ENCODE data around the gene RHBDL2. TPM values are rescaled to one million over a fixed set of nuclear protein-coding genes. Genes with fewer than 3 reads are reported as not detected.

RHBDL2 gene
- total and polyA plus RNA-seq, 10 of the 15 experiments (the other 5 are each of a cell fraction or from before 2014, with no cell fraction given) = 0.05 TPM; not detected in 9

DNA sequence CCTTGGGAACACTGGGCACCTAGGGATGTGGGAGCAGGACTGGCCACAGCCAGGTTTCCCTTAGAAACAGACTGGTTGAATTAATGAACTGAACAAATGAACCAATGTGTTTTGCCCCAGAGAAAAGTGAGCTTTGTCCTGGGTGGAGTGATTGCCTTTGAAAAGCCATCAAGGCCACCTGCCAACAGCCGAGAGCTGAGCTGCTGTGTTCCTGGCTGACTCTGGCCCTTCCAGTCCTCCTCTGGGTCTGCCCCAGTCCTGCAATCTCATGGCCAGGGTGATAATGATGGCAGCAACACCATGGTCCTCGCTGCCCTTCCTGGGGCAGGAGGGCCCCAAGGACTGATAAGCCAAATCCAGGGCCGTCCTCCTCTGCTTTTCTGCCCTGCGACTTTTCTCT is 42.1 kb downstream of the RHBDL2 start (continued):
- TF ChIP-seq, protein P1, sequence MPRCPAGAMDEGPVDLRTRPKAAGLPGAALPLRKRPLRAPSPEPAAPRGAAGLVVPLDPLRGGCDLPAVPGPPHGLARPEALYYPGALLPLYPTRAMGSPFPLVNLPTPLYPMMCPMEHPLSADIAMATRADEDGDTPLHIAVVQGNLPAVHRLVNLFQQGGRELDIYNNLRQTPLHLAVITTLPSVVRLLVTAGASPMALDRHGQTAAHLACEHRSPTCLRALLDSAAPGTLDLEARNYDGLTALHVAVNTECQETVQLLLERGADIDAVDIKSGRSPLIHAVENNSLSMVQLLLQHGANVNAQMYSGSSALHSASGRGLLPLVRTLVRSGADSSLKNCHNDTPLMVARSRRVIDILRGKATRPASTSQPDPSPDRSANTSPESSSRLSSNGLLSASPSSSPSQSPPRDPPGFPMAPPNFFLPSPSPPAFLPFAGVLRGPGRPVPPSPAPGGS (IDR thresholded peaks at IDR 0.05; ENCODE audit: borderline replicate concordance, insufficient read depth, low read depth, low read length, poor library complexity, severe bottlenecking) = no peak
- no peak for TF ChIP-seq ZZZ3 (IDR thresholded peaks at IDR 0.05; ENCODE audit: control insufficient read depth, insufficient read length, low read depth)
- no peak for TF ChIP-seq CBX3 (IDR thresholded peaks at IDR 0.05; ENCODE audit: borderline replicate concordance, low read depth)
- TF ChIP-seq FOXM1 (IDR thresholded peaks at IDR 0.05; ENCODE audit: low read depth, low read length) = no peak
- TF ChIP-seq, protein P2, sequence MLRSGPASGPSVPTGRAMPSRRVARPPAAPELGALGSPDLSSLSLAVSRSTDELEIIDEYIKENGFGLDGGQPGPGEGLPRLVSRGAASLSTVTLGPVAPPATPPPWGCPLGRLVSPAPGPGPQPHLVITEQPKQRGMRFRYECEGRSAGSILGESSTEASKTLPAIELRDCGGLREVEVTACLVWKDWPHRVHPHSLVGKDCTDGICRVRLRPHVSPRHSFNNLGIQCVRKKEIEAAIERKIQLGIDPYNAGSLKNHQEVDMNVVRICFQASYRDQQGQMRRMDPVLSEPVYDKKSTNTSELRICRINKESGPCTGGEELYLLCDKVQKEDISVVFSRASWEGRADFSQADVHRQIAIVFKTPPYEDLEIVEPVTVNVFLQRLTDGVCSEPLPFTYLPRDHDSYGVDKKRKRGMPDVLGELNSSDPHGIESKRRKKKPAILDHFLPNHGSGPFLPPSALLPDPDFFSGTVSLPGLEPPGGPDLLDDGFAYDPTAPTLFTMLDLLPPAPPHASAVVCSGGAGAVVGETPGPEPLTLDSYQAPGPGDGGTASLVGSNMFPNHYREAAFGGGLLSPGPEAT (IDR thresholded peaks at IDR 0.05; ENCODE audit: low read depth) = no peak

DNA sequence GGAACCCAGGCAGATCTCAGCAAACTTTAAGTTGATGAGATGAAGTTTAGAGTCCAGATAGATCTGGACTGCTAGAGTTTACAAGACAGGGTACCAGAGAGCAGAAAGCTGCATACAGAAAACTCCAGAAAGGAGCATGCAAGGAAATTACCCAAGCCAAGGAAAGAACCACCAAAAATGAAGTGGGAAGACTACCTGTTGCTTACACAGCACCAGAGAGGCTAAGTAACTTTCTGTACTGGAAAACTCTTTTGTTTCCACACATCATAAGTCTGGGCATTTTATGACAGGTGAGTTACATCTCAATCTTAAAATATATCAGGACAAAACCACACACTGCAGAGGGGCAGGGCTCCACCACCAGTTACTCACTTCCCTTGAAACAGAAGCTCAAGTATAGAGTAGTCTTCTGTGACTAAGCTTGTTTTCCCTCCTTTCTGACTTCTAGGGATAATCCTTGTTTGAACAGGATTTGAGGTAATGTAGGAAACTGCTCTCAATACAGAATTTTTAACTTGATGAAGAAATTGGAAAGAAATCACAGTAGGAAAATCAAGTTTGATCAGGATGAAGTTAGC is 42.9 kb downstream of the RHBDL2 start:
- H3K9ac ChIP-seq (ENCODE audit: control insufficient read depth, insufficient read depth, low read length) = no peak overlapping the region
- no peaks in the 10 kb centered on the region for H3K36me3 ChIP-seq (ENCODE audit: control insufficient read depth in 2 of 2, insufficient read depth in 2 of 2, low read length in 1 of 2)
- no peak for ATAC-seq
- TF ChIP-seq, protein P3, sequence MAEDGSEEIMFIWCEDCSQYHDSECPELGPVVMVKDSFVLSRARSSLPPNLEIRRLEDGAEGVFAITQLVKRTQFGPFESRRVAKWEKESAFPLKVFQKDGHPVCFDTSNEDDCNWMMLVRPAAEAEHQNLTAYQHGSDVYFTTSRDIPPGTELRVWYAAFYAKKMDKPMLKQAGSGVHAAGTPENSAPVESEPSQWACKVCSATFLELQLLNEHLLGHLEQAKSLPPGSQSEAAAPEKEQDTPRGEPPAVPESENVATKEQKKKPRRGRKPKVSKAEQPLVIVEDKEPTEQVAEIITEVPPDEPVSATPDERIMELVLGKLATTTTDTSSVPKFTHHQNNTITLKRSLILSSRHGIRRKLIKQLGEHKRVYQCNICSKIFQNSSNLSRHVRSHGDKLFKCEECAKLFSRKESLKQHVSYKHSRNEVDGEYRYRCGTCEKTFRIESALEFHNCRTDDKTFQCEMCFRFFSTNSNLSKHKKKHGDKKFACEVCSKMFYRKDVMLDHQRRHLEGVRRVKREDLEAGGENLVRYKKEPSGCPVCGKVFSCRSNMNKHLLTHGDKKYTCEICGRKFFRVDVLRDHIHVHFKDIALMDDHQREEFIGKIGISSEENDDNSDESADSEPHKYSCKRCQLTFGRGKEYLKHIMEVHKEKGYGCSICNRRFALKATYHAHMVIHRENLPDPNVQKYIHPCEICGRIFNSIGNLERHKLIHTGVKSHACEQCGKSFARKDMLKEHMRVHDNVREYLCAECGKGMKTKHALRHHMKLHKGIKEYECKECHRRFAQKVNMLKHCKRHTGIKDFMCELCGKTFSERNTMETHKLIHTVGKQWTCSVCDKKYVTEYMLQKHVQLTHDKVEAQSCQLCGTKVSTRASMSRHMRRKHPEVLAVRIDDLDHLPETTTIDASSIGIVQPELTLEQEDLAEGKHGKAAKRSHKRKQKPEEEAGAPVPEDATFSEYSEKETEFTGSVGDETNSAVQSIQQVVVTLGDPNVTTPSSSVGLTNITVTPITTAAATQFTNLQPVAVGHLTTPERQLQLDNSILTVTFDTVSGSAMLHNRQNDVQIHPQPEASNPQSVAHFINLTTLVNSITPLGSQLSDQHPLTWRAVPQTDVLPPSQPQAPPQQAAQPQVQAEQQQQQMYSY (CRISPR knock-in tag; IDR thresholded peaks at IDR 0.05) = no peak
- no peak for TF ChIP-seq NFXL1 (IDR thresholded peaks at IDR 0.05; ENCODE audit: borderline replicate concordance)
- TF ChIP-seq ZSCAN29 (IDR thresholded peaks at IDR 0.05) = no peak
- no peak for TF ChIP-seq FOS (IDR thresholded peaks at IDR 0.05; ENCODE audit: borderline replicate concordance, extremely low read depth, insufficient read length)
- TF ChIP-seq POU2F2 (IDR thresholded peaks at IDR 0.05; ENCODE audit: borderline replicate concordance, low read depth, low read length) = no peak
- POLR2A ChIA-PET = no interaction called here
- H3K27me3 ChIP-seq (replicated peaks in 1 of 2; ENCODE audit: control insufficient read depth in 2 of 2, insufficient read depth in 2 of 2, low read length in 1 of 2) = no peaks in the 10 kb centered on the region
- H2AFZ ChIP-seq (ENCODE audit: control insufficient read depth, low read depth, low read length) = no peak overlapping the region
- no peak overlapping the region for H3K27ac ChIP-seq (ENCODE audit: control insufficient read depth, insufficient read depth)
- no peak for FAIRE-seq
- H3K9me3 ChIP-seq (replicated peaks; ENCODE audit: control insufficient read depth, insufficient read depth, low read length) = no peaks in the 10 kb centered on the region
- SMC1A ChIA-PET (ENCODE audit: uncharacterized antibody, unreplicated experiment) = no interaction called here
- no TSS peak for BruUV-seq (replicated peaks)
- no peaks in the 10 kb centered on the region for H4K20me1 ChIP-seq (ENCODE audit: control insufficient read depth, insufficient read depth)
- H3K4me1 ChIP-seq (ENCODE audit: control insufficient read depth, insufficient read depth, low read length) = no peaks in the 10 kb centered on the region
- no peak overlapping the region for H3K4me3 ChIP-seq
- RAD21 ChIA-PET (ENCODE audit: unreplicated experiment) = no interaction called here
- DNase-seq (ENCODE audit: low read depth, low spot score) = no peak
- no peaks in the 10 kb centered on the region for H3K79me2 ChIP-seq (ENCODE audit: control insufficient read depth, insufficient read depth, low read length)
- CTCF ChIA-PET = no interaction called here
- in situ Hi-C loops (cut with MboI) (no loop called here), intact Hi-C loops (cut with micrococcal nuclease; ENCODE audit: unreplicated experiment) (no loop called here)
- H3K4me2 ChIP-seq (ENCODE audit: control insufficient read depth, insufficient read depth) = no peak overlapping the region
